Thoracic aorta (tissue), 2 donors: ENCODE data around the gene RSAD1. TPM values are rescaled to one million over a fixed set of nuclear protein-coding genes. Genes with fewer than 3 reads are reported as not detected.

Experiments
- ATAC-seq: fragments of 150-250 bp; one replicate; pipeline ENCODE4 v1.8.0; 2017; ENCODE audit warnings: low read depth; ENCODE audit not compliant: insufficient number of reproducible peaks, low FRiP score
- DNase-seq: peaks from one replicate; pipeline ENCODE4 v3.0.0-alpha.2; 2020; ENCODE audit warnings: low spot score
- H3K27ac ChIP-seq, 2 donors: fragments of 200-600 bp; sonication (generic); 1 replicate in 1 of 2; 2 replicates in 1 of 2; pipeline ENCODE4 v1.5.1; 2016; ENCODE audit warnings: mild to moderate bottlenecking in 2 of 2, moderate library complexity in 2 of 2
- H3K27me3 ChIP-seq: fragments of 200-600 bp; sonication (generic); replicated peaks from 2 replicates; pipeline ENCODE4 v1.6.0; 2016; ENCODE audit warnings: mild to moderate bottlenecking; ENCODE audit not compliant: insufficient read depth
- H3K36me3 ChIP-seq: fragments of 200-600 bp; sonication (generic); one replicate; pipeline ENCODE4 v1.5.1; 2016
- H3K4me1 ChIP-seq, 2 donors: fragments of 200-600 bp; sonication (generic); 1 replicate in 1 of 2; 2 replicates in 1 of 2; pipeline versions ENCODE4 v1.5.1 to v1.6.0; 2016; ENCODE audit warnings: low read depth in 2 of 2, mild to moderate bottlenecking in 1 of 2; ENCODE audit not compliant: control insufficient read depth in 1 of 2
- H3K4me3 ChIP-seq: fragments of 200-600 bp; sonication (generic); 2 replicates; pipeline ENCODE4 v1.5.1; 2016; ENCODE audit warnings: mild to moderate bottlenecking
- H3K9me3 ChIP-seq: fragments of 200-600 bp; sonication (generic); 2 replicates; pipeline ENCODE4 v1.5.1; 2016
- CTCF ChIP-seq: fragments of 200-600 bp; sonication (generic); IDR thresholded peaks from one replicate; pipeline ENCODE4 v1.5.1; 2019; ENCODE audit warnings: antibody characterized with exemption
- total RNA-seq, 2 donors: library from RNA; depleted of rRNA; stranded (reverse); fragments of >200 nt; gene quantifications; one replicate each; pipeline versions ENCODE4 v1.1.0 to v1.2.3, GENCODE V29; 2016

The RSAD1 gene
- total RNA-seq, 2 donors from 2014 or later = 21.4 to 35.3 TPM

- TF ChIP-seq CTCF = no peak
- H3K4me1 ChIP-seq = no peaks in the 10 kb centered on the region
These were observed 42.9 kb downstream of the RSAD1 start for GRCh38 chr17:50521514-50521913.

GRCh38 chr17:50522766-50523165 is 44.1 kb downstream of the RSAD1 start:
- Histone ChIP-seq H3K4me3 (no peak overlapping the region), H3K4me1 (no peaks in the 10 kb centered on the region), H3K36me3 (no peaks in the 10 kb centered on the region), H3K9me3 (no peaks in the 10 kb centered on the region), H3K27me3 (no peaks in the 10 kb centered on the region), H3K27ac (no peak overlapping the region)
- DNase-seq (no peak), ATAC-seq (no peak)
- TF ChIP-seq CTCF = no peak

More at GRCh38 chr17:50521514-50521913, 42.9 kb downstream of the RSAD1 start:
- DNase-seq (no peak), ATAC-seq (no peak)
- H3K36me3 ChIP-seq = no peaks in the 10 kb centered on the region
- no peaks in the 10 kb centered on the region for H3K9me3 ChIP-seq
- H3K4me3 ChIP-seq = no peak overlapping the region
- H3K27ac ChIP-seq = no peak overlapping the region
- no peaks in the 10 kb centered on the region for H3K27me3 ChIP-seq

- no peak overlapping the region for H3K27ac ChIP-seq
- H3K36me3 ChIP-seq = no peaks in the 10 kb centered on the region
- no peak overlapping the region for H3K4me3 ChIP-seq
- no peak for TF ChIP-seq CTCF
- no peaks in the 10 kb centered on the region for H3K27me3 ChIP-seq
- H3K9me3 ChIP-seq = no peaks in the 10 kb centered on the region
- DNase-seq (no peak), ATAC-seq (no peak)
- H3K4me1 ChIP-seq = no peaks in the 10 kb centered on the region
These were observed 44.5 kb downstream of the RSAD1 start for GRCh38 chr17:50523208-50523607.

GRCh38 chr17:50524838-50525237 is 46.2 kb downstream of the RSAD1 start:
- H3K4me1 ChIP-seq = no peaks in the 10 kb centered on the region
- H3K9me3 ChIP-seq = no peaks in the 10 kb centered on the region
- no peak overlapping the region for H3K4me3 ChIP-seq
- no peak for DNase-seq
- no peaks in the 10 kb centered on the region for H3K27me3 ChIP-seq
- H3K27ac ChIP-seq = no peak overlapping the region
- H3K36me3 ChIP-seq = no peaks in the 10 kb centered on the region
- TF ChIP-seq CTCF = no peak
- ATAC-seq = no peak

GRCh38 chr17:50527155-50527762 is 48.6 kb downstream of the RSAD1 start:
- no peak for DNase-seq
- Histone ChIP-seq H3K4me1 (no peaks in the 10 kb centered on the region), H3K36me3 (no peaks in the 10 kb centered on the region)

More at GRCh38 chr17:50527155-50527762, 48.6 kb downstream of the RSAD1 start:
- no peak for ATAC-seq
- no peak overlapping the region for H3K4me3 ChIP-seq
- no peak overlapping the region for H3K27ac ChIP-seq
- peaks cover 6% of the 10 kb centered on the region for H3K27me3 ChIP-seq
- TF ChIP-seq CTCF = no peak
- H3K9me3 ChIP-seq = no peaks in the 10 kb centered on the region
